Measurements from ENCODE around the gene SOD2. TPM values are rescaled to one million over a fixed set of nuclear protein-coding genes. Genes with fewer than 3 reads are reported as not detected.
"Not testable (repeated sequence)": the region's sequence is repeated elsewhere in the genome, so short reads cannot be mapped to it uniquely, and the experiment has no call there.

Gene SOD2
- total RNA-seq, 2 experiments from 2014 or later, result 103 to 108 TPM

GRCh38 chr6:159692303-159693127, 526 bp downstream of the SOD2 start:
- DNase-seq, result peak; percentile 77
- H3K4me3 Mint-ChIP-seq, result peak overlapping the region; percentile 94
- H3K36me3 Mint-ChIP-seq, result peaks cover 22% of the 10 kb centered on the region
- H3K27ac Mint-ChIP-seq, result peak overlapping the region; percentile 93
- H3K9me3 Mint-ChIP-seq, result no peaks in the 10 kb centered on the region
- H3K27me3 Mint-ChIP-seq, result no peaks in the 10 kb centered on the region
- H3K4me1 Mint-ChIP-seq (ENCODE audit: low read depth), result peaks cover 44% of the 10 kb centered on the region
- CTCF ChIA-PET, result interaction anchor here (0.9 to 2.8 kb wide), 10 partner anchors 11 to 69 kb away, joined by 3 to 13 read pairs (median 5); partner anchors contain the start of gene WTAP
- POLR2A ChIA-PET, result interaction anchor here (1.0 to 5.2 kb wide), 5 partner anchors 11 to 281 kb away, joined by 3 to 55 read pairs (median 9); partner anchors contain the start of genes MRPL18, TCP1 and WTAP
- intact Hi-C loops (cut with micrococcal nuclease), result loop anchor here (1.0 to 5.0 kb wide), 3 partner anchors 97 to 770 kb away; partner anchors contain the start of gene TCP1

GRCh38 chr6:159691963-159692287, 1.1 kb downstream of the SOD2 start:
- Mint-ChIP-seq H3K27ac (peak overlapping the region; percentile 93), H3K36me3 (peaks cover 27% of the 10 kb centered on the region), H3K4me3 (peak overlapping the region; percentile 94), H3K27me3 (no peaks in the 10 kb centered on the region), H3K4me1 (ENCODE audit: low read depth) (peaks cover 50% of the 10 kb centered on the region), H3K9me3 (no peaks in the 10 kb centered on the region)
- POLR2A ChIA-PET, result interaction anchor here (1.0 to 5.2 kb wide), 5 partner anchors 10 to 282 kb away, joined by 3 to 55 read pairs (median 9); partner anchors contain the start of genes MRPL18, TCP1 and WTAP
- intact Hi-C loops (cut with micrococcal nuclease), result loop anchor here (1.0 to 5.0 kb wide), 7 partner anchors 12 to 770 kb away; partner anchors contain the start of genes ACAT2 and WTAP
- DNase-seq, result no peak
- CTCF ChIA-PET, result interaction anchor here (0.7 to 2.8 kb wide), 18 partner anchors 10 to 356 kb away, joined by 3 to 13 read pairs (median 4); partner anchors contain the start of genes MRPL18, TCP1 and WTAP

GRCh38 chr6:159691133-159691962, 1.7 kb downstream of the SOD2 start:
- Mint-ChIP-seq H3K36me3 (peaks cover 31% of the 10 kb centered on the region), H3K27me3 (no peaks in the 10 kb centered on the region), H3K4me3 (peak overlapping the region; percentile 94), H3K4me1 (ENCODE audit: low read depth) (peaks cover 54% of the 10 kb centered on the region), H3K9me3 (no peaks in the 10 kb centered on the region), H3K27ac (peak overlapping the region; percentile 93)
- ChIA-PET CTCF (interaction anchor here (0.7 to 2.8 kb wide), 19 partner anchors 9 to 357 kb away, joined by 3 to 13 read pairs (median 4); partner anchors contain the start of genes MRPL18, TCP1 and WTAP), POLR2A (interaction anchor here (1.0 to 5.2 kb wide), 5 partner anchors 9 to 282 kb away, joined by 3 to 55 read pairs (median 9); partner anchors contain the start of genes MRPL18, TCP1 and WTAP)
- no peak for DNase-seq
- intact Hi-C loops (cut with micrococcal nuclease), result loop anchor here (1.0 to 5.0 kb wide), 6 partner anchors 11 to 771 kb away; partner anchors contain the start of genes ACAT2 and WTAP

GRCh38 chr6:159690135-159690534, 2.9 kb downstream of the SOD2 start:
- not testable (repeated sequence) for DNase-seq, H3K4me3 Mint-ChIP-seq, H3K27ac Mint-ChIP-seq, H3K27me3 Mint-ChIP-seq, H3K9me3 Mint-ChIP-seq
- H3K4me1 Mint-ChIP-seq (ENCODE audit: low read depth), result peaks cover 59% of the 10 kb centered on the region
- peaks cover 39% of the 10 kb centered on the region for H3K36me3 Mint-ChIP-seq
- intact Hi-C loops (cut with micrococcal nuclease), result loop anchor here (2.0 to 5.0 kb wide), 2 partner anchors 251 to 772 kb away; no protein-coding TSS in a partner anchor
- ChIA-PET CTCF (interaction anchor here (0.6 to 2.8 kb wide), 4 partner anchors 8 to 161 kb away, joined by 3 to 13 read pairs (median 4); no protein-coding TSS in a partner anchor), POLR2A (interaction anchor here (5.2 kb wide), 1 partner anchor 38 kb away, joined by 55 read pairs; the partner anchor contains the start of gene WTAP)

- Mint-ChIP-seq H3K27ac (peak overlapping the region; percentile 38), H3K27me3 (no peaks in the 10 kb centered on the region), H3K4me3 (no peak overlapping the region), H3K9me3 (no peaks in the 10 kb centered on the region), H3K4me1 (ENCODE audit: low read depth) (peaks cover 48% of the 10 kb centered on the region), H3K36me3 (peaks cover 44% of the 10 kb centered on the region)
- no peak for DNase-seq
- intact Hi-C loops (cut with micrococcal nuclease), result no loop called here
- ChIA-PET POLR2A (no interaction called here), CTCF (interaction anchor here (1.1 to 1.2 kb wide), 3 partner anchors 11 to 517 kb away, joined by 3 read pairs; no protein-coding TSS in a partner anchor)
Measured at GRCh38 chr6:159689001-159689400, 4.0 kb downstream of the SOD2 start.

- ChIA-PET POLR2A (interaction anchor here (0.8 kb wide), 1 partner anchor 40 kb away, joined by 3 read pairs; no protein-coding TSS in a partner anchor), CTCF (interaction anchor here (1.1 to 1.2 kb wide), 3 partner anchors 12 to 516 kb away, joined by 3 read pairs; no protein-coding TSS in a partner anchor)
- DNase-seq, result no peak
- peaks cover 47% of the 10 kb centered on the region for H3K4me1 Mint-ChIP-seq (ENCODE audit: low read depth)
- intact Hi-C loops (cut with micrococcal nuclease), result no loop called here
- peak overlapping the region; percentile 46 for H3K27ac Mint-ChIP-seq
- no peak overlapping the region for H3K4me3 Mint-ChIP-seq
- H3K9me3 Mint-ChIP-seq, result no peaks in the 10 kb centered on the region
- H3K27me3 Mint-ChIP-seq, result no peaks in the 10 kb centered on the region
- H3K36me3 Mint-ChIP-seq, result peaks cover 49% of the 10 kb centered on the region
Measured at GRCh38 chr6:159688266-159688905, 4.7 kb downstream of the SOD2 start.

GRCh38 chr6:159687341-159687740, 5.7 kb downstream of the SOD2 start:
- Mint-ChIP-seq H3K9me3 (no peaks in the 10 kb centered on the region), H3K36me3 (peaks cover 51% of the 10 kb centered on the region), H3K4me3 (no peak overlapping the region), H3K4me1 (ENCODE audit: low read depth) (peaks cover 48% of the 10 kb centered on the region), H3K27ac (peak overlapping the region; percentile 73), H3K27me3 (no peaks in the 10 kb centered on the region)
- intact Hi-C loops (cut with micrococcal nuclease), result no loop called here
- no peak for DNase-seq
- POLR2A ChIA-PET, result interaction anchor here (0.8 kb wide), 1 partner anchor 42 kb away, joined by 3 read pairs; no protein-coding TSS in a partner anchor
- CTCF ChIA-PET, result no interaction called here

- Mint-ChIP-seq H3K27me3 (no peaks in the 10 kb centered on the region), H3K36me3 (peaks cover 52% of the 10 kb centered on the region), H3K27ac (peak overlapping the region; percentile 73), H3K4me3 (no peak overlapping the region), H3K9me3 (no peaks in the 10 kb centered on the region), H3K4me1 (ENCODE audit: low read depth) (peaks cover 48% of the 10 kb centered on the region)
- POLR2A ChIA-PET, result no interaction called here
- CTCF ChIA-PET, result no interaction called here
- intact Hi-C loops (cut with micrococcal nuclease), result no loop called here
- DNase-seq, result no peak
Measured at GRCh38 chr6:159686703-159687102, 6.3 kb downstream of the SOD2 start.

- no peaks in the 10 kb centered on the region for H3K9me3 Mint-ChIP-seq
- H3K27me3 Mint-ChIP-seq, result no peaks in the 10 kb centered on the region
- POLR2A ChIA-PET, result no interaction called here
- H3K27ac Mint-ChIP-seq, result no peak overlapping the region
- CTCF ChIA-PET, result no interaction called here
- peaks cover 50% of the 10 kb centered on the region for H3K4me1 Mint-ChIP-seq (ENCODE audit: low read depth)
- DNase-seq, result no peak
- H3K4me3 Mint-ChIP-seq, result no peak overlapping the region
- intact Hi-C loops (cut with micrococcal nuclease), result no loop called here
- H3K36me3 Mint-ChIP-seq, result peaks cover 55% of the 10 kb centered on the region
Measured at GRCh38 chr6:159686040-159686439, 7.0 kb downstream of the SOD2 start.

GRCh38 chr6:159684013-159684304, 9.1 kb downstream of the SOD2 start:
- POLR2A ChIA-PET, result no interaction called here
- Mint-ChIP-seq H3K4me3 (no peak overlapping the region), H3K9me3 (no peaks in the 10 kb centered on the region), H3K27ac (peak overlapping the region; percentile 33), H3K36me3 (peaks cover 51% of the 10 kb centered on the region), H3K27me3 (no peaks in the 10 kb centered on the region), H3K4me1 (ENCODE audit: low read depth) (peaks cover 56% of the 10 kb centered on the region)
- CTCF ChIA-PET, result no interaction called here
- DNase-seq, result no peak
- intact Hi-C loops (cut with micrococcal nuclease), result no loop called here

- Mint-ChIP-seq H3K36me3 (peaks cover 53% of the 10 kb centered on the region), H3K27ac (no peak overlapping the region), H3K27me3 (no peaks in the 10 kb centered on the region), H3K9me3 (no peaks in the 10 kb centered on the region), H3K4me3 (no peak overlapping the region), H3K4me1 (ENCODE audit: low read depth) (peaks cover 50% of the 10 kb centered on the region)
- no peak for DNase-seq
- POLR2A ChIA-PET, result interaction anchor here (0.6 to 1.9 kb wide), 4 partner anchors 10 to 248 kb away, joined by 3 to 9 read pairs (median 3); partner anchors contain the start of gene SOD2
- intact Hi-C loops (cut with micrococcal nuclease), result no loop called here
- CTCF ChIA-PET, result interaction anchor here (1.3 to 2.0 kb wide), 2 partner anchors 9 to 104 kb away, joined by 3 to 13 read pairs; no protein-coding TSS in a partner anchor
Measured at GRCh38 chr6:159682810-159683209, 10.2 kb downstream of the SOD2 start.
